Stimulated activated CD4-positive, alpha-beta T cell treated with anti-CD3 and anti-CD28 coated beads, TNF-alpha, amount 100 ng/mL, for 48 hours (primary cell): ENCODE measurements around the gene COG7.
"Not testable (repeated sequence)": the region's sequence is repeated elsewhere in the genome, so short reads cannot be mapped to it uniquely, and the experiment has no call there.

ENCODE experiments used
- DNase-seq, 3 donors: peaks; one replicate each; pipeline ENCODE4 v3.0.0-alpha.2; 2020; ENCODE audit warnings: low read depth in 3 of 3

COG7 gene

DNA sequence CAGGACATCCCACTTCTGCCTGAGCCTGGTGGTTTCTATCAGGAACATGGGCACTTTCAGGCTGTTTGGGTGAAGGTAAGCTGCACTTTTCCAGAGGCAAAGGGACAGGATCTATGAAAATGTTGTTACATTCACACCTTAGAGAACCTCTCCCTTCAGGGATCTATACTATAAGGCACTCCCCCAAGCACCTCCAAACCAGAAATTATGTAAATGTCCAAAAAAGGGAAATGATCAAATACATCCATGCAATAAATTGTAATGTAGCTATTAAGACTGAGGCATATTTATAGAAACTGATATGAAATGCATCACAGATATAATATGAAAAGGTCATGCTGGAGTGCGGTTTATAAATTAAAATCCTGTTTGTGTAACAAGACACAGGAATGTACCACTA lies 23.3 kb upstream of the COG7 start:
- DNase-seq: no peak

DNA sequence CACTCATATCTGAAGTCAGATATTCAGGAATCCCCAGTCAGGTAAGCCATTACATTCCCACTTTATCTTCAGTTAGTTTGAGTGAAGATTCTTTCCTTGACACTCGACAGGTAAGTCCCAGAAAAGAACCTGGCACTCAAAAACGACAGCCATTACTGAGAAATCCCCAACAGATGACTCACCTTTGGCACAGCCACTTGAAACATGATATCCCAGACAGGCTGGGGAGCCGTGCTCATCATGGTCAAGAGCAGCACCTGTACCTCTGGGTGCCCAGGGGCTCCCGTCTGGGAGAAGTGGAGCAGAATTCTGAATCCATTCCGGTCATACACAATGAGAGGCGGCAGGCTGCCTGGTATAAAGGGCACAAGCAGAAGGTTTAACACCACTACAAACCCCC lies 16.8 kb upstream of the COG7 start:
- no peak for DNase-seq

DNA sequence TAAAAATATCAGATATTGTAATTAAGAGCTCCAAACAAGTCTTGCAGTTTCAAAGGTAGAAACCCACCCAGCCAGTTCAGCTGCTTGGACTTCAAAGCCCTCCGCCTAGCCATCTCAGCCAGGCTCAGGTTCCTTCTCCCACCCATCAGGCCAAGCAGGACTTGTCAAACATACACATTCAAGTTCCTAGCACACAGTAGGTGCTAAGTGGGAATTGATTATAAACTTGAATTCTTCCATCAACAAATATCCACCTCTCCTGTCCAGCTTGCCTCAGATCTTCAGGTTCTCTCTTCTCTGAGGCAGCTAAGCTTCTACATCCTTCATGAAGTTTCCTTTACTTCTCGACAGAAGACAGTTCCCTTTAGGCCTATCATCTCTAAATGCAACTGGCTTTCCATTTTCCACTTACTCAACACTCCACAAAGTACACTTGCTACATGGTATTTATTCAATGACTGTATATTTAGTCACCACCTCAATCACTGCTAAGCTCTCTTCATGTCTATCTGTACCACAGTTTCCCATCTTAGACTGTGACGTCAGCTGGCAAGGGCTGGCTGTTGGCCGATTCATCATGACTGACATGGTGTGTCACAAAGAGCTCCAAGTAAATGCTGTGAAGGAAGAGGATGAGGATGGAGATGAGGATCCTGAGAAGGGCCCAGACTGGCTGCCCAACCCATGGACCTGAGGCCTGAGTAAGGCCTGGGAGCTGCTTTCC lies 13.3 kb upstream of the COG7 start:
- no peak for DNase-seq

DNA sequence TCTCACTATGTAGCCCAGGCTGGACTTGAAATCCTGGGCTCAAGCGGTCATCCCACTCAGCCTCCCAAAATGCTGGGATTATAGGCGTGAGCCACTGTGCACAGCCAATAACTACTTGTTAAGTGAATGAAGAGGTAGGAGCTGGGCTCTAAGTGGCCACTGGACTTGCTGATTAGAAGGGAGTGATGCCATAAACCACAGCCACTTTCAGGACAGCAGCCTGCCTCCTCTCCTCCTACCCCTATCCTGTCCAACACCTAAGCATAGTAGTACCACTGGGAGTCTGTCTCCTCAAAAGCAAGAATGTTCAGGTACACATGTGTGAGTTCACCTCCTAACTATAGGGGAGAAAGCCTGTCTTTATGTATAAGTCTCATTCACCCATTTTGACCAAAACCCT lies 12.2 kb upstream of the COG7 start:
- DNase-seq: no peak

DNA sequence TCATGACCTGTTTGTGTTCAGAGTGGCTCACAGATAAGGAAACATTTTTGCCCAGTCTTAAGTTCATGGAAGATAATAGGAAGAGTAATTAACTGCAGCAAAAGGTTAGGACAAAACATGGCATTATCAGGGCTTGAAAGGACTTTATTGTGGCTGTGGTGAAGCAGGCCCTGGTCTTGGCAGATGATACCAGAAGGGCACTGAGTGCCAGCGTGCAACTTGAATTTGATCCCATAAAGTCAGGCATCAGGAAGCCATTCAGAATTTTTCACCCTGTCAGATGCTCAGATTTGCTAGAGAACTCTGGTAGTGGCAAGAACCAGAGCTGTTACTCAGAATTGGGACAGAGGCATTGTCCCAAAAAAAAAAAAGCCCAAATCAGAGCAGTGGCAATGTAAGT lies 11.2 kb upstream of the COG7 start:
- no peak for DNase-seq

DNA sequence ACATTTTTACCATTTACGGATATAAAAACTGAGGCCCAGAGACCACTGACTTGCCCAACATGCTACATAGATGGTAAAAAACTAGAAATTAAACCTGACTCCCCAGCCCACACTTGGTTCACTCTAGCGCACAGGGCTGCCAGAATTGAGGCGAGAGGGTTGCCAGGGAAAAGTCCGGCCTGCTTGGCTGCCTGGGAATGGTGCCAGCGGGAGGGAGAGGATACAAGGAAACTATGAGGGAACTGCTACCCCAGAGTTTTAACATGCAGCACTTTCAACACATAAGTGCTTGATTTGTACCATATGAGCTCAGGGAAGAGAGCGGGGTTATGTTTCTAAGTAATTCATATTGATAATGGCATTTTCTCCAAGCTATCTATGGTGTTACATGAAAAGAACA lies 10.0 kb upstream of the COG7 start:
- DNase-seq: not testable (repeated sequence)

DNA sequence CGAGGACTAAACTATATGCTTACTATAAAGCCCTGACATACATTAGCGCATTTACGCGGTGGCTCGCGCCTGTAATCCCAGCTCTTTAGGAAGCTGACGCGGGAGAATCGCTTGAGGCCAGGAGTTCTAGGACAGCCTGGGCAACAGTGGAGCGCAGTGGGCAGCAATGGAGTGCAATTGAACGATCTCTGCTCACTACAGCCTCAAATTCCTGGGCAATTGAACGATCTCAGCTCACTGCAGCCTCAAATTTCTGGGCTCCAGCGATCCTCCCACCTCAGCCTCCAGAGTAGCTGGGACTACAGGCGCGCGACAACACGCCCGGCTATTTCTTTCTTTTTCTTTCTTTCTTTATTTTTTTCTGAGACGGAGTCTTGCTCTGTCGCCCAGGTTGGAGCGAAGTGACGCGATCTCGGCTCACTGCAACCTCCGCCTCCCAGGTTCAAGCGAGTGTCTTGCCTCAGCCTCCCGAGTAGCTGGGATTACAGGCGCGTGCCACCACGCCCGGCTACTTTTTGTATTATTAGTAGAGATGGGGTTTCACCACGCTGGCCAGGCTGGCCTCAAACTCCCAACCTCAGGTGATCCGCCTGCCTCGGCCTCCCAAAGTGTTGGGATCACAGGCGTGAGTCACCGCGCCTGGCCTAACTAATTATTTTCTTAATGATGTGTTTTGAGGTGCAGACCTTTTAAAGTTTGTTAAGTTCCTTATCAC lies 506 bp upstream of the COG7 start:
- no peak for DNase-seq

DNA sequence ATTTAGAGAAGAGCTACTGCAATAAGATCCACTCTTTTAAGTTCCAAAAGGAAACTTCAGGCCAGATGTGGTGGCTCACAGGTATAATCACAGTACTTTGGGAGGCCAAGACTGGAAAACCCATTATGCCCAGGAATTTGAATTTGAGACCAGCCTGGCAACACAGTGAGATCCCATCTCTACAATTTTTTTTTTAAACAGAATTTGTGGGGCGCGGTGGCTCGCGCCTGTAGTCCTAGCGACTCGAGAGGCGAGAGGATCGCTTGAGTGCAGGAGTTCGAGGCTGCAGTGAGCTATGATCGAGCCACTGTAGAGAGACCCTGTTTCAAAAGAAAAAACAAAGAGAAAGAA lies 793 bp downstream of the COG7 start:
- DNase-seq: no peak

DNA sequence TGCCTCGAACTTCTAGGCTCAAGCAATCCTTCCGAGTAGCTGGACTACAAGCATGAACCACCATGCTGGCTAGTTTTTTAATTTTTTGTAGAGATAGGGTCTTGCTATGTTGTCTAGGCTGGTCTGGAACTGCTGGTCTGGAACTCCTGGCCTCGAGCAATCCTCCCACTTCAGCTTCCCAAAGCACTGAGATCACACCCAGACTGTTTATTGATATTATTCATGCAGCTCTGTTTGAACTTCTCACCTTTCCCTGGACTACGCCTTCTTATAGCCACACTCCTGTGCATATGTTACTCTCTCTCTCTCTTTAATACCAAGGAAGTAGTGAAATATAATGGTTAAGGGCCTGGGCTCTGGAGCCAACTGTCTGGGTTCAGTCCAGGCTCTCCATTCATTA lies 4.6 kb downstream of the COG7 start:
- no peak for DNase-seq

DNA sequence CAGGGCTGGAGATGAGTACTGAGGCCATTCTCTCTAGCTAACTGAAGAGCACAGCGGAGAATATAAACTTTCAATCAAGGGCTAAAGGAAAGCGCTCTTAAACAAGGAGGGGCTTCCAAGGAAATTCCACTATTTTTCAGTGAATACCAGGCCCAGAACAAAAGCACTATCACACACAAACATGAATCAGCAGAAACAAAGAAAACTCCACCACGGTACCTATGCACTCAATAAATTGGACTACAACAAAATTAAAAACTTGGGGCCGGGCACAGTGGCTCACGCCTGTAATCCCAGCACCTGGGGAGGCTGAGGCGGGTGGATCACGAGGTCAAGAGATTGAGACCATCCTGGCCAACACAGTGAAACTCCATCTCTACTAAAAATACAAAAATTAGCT lies 15.4 kb downstream of the COG7 start:
- DNase-seq: not testable (repeated sequence)

DNA sequence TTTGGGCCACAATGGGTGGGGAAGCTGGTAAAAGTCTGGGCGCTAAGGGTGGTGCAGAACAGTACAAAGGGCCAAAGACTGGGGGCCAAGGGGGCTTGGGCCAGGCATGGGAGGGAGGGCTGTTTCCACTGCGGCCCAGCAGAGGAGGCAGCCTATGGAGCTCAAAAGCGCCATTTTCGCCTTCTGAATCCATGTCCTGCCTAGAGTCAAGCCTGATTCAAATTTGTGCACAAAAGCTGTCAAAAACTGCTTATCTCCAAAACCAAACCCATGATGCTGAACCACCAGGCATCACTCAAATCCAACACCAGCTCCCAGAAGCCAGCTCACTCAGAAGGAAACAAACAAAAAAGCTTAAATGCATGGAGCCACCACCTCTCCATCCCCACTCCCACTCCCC lies 16.0 kb downstream of the COG7 start:
- no peak for DNase-seq

DNA sequence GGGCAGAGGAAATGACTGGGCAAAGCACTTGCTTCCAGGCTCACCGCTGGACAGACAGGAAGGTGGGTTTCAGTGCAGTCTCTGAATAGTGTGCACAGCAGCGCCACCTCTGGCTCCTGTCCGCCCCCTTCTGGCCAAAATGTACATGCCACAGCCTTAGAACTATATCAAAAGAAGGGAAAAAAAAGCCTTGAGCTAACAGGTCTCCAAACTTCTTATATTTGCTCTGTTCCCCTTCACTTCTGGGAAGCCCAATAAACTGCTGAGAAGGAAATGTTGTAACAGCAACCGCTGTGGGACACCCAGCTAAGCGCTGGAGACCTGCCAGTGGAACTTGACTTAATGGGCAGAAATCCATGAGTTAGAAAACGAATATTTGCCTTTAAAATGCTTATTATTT lies 17.5 kb downstream of the COG7 start:
- peak; percentile 33 to 53 (median 38) for DNase-seq

DNA sequence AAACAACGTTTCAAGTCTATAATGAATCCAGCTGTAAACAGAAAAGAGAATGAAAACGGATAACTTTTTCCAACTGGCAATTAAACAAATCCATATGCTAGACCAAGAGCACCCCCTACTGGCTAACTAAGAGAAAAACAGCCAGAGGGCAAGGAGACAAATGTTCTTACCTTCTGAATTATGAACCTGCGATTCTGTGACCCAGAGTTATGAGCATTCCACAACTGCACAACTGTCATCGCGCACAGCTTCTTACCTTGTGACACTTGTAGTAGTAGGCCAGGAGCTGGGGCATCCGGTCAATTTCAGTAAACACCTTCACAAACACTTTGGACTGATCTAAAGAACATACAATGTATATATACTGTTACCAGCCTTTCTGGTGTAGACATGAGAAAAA lies 18.6 kb downstream of the COG7 start:
- no peak for DNase-seq

DNA sequence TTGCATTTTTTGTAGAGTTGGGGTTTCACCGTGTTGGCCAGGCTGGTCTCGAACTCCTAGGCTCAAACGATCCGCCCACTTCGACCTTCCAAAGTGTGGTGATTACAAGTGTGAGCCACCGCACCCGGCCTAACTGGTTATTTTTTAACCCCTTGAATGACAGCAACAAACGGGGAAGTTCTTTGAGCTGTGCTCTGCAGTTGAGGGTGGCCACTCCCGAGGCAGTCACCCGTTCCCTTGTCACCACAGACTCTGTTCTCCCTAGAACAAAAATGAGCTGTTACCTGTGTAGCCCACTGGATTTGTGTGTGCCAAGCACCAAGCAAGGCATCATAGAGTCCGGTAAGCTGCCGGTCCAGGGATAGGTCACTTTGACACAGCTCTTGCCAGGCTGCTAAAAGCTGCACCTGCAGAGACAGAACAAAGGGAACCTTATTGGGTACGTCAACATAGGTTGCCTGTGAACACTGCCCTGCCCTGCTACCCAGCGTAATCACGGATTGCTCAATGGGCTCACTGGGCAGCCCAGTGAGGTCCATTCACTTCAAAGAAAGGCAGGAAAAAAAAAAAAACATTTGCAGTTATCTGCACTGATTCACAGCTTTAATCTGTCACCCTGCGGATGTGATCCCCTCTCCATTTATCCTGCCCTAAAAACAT lies 19.6 kb downstream of the COG7 start:
- DNase-seq: no peak

DNA sequence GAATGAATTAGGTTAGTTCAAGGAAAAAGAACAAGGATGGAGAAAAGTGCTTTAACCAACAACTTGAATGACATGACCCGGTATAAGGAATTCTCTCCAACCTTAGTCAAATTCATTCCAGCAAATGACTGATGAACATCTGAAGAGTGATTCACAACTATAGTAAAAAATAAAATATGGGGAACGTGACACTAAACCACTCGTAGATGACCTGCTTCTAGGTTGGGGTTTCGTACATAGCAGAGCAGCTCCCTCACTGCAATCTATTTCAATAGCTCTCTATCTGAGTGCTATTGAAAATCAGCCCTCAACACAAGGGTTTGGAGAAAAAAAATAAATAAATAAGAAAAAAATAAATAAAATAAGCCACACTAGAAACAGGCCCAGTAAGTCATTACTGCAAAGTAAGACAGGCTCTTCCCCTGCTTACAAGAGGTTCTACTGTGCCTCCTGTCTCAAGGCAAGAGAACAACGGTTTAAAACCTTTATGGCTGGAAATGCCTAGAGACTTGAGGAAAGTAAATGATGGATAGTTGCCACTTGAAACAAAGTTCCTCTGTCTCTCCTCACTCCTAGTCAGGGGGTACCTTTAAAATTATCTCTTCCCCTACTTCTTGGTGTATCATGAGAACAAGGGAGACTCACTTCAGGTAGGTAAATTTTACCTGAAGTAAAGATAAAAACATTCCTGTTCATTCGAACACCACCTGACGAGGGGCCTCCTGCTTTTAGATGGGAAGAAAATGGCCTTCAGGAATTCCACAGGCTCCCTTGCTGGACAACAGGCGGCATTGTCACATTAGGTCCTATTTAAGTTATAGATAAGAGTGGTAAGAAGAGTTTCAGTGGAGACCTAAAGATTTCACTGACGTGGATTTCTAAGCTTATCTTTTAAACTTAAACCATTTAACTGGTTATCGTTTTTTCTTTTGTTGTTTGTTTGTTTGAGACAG lies 20.5 kb downstream of the COG7 start:
- DNase-seq: no peak

DNA sequence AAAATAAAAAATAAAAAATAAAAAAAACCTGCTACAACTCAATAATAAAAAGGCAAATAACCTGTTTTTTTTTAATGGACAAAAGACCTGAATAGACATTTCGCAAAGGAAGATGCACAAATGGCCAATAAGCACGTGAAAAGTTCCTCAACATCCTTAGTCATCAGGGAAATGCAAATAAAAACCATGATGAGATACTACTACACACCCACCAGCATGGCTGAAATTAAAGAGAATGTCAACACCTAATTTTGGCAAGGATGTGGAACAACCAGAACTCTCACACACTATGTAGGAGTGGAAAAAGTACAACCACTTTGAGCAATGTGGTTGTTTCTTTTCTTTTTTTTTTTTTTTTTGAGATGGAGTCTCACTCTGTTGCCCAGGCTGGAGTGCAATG lies 24.6 kb downstream of the COG7 start:
- no peak for DNase-seq

DNA sequence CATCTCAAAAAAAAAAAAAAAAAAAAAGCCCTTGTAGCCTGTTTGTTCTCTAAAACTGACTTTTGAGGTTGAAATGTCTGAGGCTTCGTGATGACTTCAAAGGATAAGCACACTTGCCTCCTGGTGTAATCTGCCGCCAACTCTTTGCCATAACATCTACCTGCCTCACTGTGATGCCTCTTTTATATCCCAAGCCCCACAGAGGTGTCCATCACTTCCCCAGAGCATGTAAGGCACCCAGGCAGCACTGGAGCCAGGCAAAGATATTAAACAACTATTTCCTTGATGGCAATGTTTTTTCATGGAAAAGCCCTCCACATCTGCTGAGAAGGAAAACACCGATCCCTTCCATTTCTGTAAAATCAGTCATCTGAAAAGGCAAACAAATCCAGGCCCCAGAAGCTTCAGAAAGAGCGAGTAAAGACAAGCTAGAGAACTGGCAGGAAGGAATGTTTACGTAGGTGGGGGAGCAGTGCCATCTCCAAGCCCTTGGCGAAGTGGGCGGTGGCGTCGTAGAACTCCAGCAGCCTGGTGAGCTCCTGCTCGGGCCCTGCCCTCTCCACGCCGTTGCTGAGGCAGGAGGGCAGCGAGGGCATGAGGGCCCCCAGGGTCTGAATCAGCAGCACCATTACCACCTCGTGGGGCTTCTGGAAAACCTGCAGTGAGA lies 28.6 kb downstream of the COG7 start:
- no peak for DNase-seq

DNA sequence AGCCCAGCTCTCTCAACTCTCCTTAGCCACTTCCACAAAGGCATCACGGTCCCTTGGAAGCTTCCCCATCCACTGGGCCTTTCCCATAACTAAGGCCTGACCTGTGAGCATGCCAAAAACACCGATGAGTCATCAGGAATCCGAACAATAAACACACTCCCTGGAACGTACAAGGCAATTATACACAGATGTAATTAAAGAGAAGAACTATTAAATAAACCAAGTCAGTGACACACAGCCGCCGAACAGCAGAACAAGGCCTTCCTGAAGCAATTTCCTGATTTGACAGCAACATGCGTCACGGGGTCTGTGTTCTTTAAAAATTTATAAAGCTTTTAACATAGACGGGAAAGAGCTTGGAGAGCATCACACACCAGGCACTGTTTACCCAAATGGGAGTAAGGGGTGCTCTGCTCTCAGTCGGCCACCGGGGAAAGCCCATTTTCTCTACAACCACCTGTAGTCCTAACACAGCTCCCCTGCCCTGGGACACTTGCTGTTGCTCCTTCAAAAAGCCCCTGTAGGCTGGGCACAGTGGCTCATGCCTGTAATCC lies 29.4 kb downstream of the COG7 start:
- DNase-seq: no peak

DNA sequence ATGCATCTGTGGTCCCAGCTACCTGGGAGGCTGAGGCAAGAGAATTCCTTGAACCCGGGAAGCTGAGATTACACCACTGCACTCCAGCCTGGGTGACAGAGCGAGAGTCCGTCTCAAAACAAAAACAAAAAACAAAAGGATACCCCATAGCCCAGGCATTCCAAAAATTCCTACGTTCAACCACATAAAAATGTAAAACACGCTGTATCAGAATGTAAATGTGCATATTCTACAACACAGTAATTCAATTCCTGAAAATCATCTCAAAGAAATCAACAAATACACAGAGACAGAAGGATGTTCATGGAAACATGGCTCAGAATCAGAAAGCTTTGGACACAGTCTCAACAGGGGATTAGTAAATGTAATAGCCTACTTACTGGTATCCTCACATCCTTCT lies 33.0 kb downstream of the COG7 start:
- DNase-seq: no peak

DNA sequence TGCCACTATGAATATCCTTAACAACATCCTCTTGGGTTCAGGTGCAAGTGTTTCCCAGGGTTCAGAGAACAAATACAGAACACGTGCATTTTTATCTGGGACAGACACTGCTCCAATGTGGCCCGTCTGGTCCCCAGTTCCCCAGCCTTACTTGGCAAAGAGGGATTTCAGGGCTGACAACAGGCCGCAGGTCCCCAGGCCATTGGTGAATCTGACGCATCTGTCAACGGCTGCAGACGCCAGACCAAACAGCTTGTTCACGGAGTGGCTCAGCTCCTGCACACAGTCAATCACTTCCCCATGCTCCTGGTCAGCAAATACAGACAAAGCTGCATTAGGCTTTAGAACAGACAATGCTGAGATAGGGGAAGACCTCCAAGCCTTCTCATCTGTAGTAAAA lies 36.2 kb downstream of the COG7 start:
- no peak for DNase-seq

DNA sequence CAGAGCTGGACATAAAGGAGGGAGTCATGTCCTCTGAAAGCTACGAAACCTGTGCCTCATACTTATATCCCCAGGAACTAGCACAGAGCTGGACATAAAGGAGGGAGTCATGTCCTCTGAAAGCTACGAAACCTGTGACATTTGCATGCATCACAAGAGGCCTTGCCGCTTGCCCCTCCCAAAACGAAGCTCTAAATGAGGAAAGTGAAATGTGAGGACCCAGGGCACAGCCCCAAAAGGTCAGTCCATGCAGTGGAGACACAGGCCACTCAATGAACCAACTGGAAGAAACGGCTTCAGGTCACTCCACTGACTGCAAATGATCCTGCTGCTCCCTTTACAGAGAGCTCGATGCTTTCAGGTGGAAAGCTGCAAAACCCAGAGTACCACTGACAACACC lies 38.3 kb downstream of the COG7 start:
- no peak for DNase-seq
